22Rv1 (cell line): ENCODE results near the gene KCTD5.

Experiments used
- ZFX ChIP-seq: fragments of 450-650 bp; IDR thresholded peaks from 2 replicates; pipeline ENCODE4 v1.6.1; 2017; ENCODE audit warnings: antibody characterized with exemption, borderline replicate concordance
- TF ChIP-seq, protein P1 (sequence below): fragments of 450-650 bp; IDR thresholded peaks from 2 replicates; pipeline ENCODE4 v1.5.1; 2017; ENCODE audit warnings: mild to moderate bottlenecking

DNA sequence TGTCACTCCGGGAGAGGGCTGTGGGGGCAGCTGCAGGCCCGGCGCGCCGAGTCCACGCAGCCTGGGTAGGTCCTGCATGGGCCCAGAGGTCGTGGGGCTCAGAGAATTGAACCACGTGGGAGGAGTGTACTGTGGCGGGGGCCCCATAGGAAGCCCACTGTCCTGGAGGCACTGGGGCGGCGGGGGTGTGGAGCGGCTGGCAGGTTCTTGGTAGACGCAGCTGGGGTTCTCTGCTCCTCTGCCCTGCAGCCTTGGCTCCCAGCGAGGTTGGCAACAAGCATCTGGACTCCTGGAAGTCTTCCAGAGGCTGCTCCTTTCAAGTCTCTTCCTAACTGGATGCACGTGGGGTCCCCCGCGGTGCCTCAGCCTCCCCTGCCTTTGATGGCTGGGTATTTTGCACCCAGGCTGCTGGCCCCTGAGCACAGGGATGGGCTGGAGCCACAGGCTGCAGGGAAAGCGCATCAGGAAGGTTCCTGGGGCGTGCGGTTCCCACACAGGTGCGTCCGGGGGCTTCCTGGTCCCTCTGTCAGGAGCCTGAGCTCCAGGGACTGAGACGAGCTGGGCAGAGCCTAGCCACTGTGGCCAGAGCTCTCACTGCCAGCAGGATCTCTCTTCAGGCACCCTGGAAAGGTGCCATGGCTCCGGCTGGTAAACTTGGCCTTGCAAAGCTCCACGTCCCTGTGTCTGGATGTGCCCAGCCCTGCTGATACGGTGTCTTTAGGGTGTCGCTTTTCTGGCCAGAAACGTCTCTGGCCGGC is 9.3 kb downstream of the KCTD5 start:
- TF ChIP-seq, protein P1, sequence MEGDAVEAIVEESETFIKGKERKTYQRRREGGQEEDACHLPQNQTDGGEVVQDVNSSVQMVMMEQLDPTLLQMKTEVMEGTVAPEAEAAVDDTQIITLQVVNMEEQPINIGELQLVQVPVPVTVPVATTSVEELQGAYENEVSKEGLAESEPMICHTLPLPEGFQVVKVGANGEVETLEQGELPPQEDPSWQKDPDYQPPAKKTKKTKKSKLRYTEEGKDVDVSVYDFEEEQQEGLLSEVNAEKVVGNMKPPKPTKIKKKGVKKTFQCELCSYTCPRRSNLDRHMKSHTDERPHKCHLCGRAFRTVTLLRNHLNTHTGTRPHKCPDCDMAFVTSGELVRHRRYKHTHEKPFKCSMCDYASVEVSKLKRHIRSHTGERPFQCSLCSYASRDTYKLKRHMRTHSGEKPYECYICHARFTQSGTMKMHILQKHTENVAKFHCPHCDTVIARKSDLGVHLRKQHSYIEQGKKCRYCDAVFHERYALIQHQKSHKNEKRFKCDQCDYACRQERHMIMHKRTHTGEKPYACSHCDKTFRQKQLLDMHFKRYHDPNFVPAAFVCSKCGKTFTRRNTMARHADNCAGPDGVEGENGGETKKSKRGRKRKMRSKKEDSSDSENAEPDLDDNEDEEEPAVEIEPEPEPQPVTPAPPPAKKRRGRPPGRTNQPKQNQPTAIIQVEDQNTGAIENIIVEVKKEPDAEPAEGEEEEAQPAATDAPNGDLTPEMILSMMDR = no peak
- TF ChIP-seq ZFX = no peak
